MM.1S (cell line): ENCODE data around the gene ALKBH7.

Experiments used
- DNase-seq: peaks from one replicate; pipeline ENCODE4 v3.0.0-alpha.2; 2015
- H2AFZ ChIP-seq: fragments of 300-600 bp; sonication (generic); 2 replicates; pipeline ENCODE4 v1.6.0; 2016; ENCODE audit warnings: antibody characterized with exemption, low read length
- H3F3A ChIP-seq: fragments of 300-600 bp; sonication (generic); 2 replicates; pipeline ENCODE4 v1.6.1; 2016; ENCODE audit warnings: mild to moderate bottlenecking, antibody characterized with exemption, low read length, moderate library complexity, mixed read lengths; ENCODE audit not compliant: insufficient read depth
- H3K27ac ChIP-seq: fragments of 300-600 bp; sonication (generic); 2 replicates; pipeline ENCODE4 v1.5.1; 2016; ENCODE audit warnings: mild to moderate bottlenecking, low read length
- H3K27me3 ChIP-seq: fragments of 300-600 bp; sonication (generic); replicated peaks from 2 replicates; pipeline ENCODE4 v1.6.0; 2016; ENCODE audit warnings: low read length; ENCODE audit not compliant: insufficient read depth
- H3K36me3 ChIP-seq: fragments of 300-600 bp; sonication (generic); replicated peaks from 2 replicates; pipeline ENCODE4 v1.6.1; 2016; ENCODE audit warnings: mild to moderate bottlenecking, low read length, mixed read lengths; ENCODE audit not compliant: insufficient read depth
- H3K4me1 ChIP-seq: fragments of 300-600 bp; sonication (generic); 2 replicates; pipeline ENCODE4 v1.6.1; 2016; ENCODE audit warnings: low read length, mixed read lengths
- H3K4me2 ChIP-seq: fragments of 300-600 bp; sonication (generic); 2 replicates; pipeline ENCODE4 v1.6.0; 2016; ENCODE audit warnings: low read depth, low read length
- H3K4me3 ChIP-seq: fragments of 300-600 bp; sonication (generic); 2 replicates; pipeline ENCODE4 v1.5.1; 2016; ENCODE audit warnings: low read length, mixed read lengths
- H3K79me2 ChIP-seq: fragments of 300-600 bp; sonication (generic); 2 replicates; pipeline ENCODE4 v1.6.1; 2016; ENCODE audit warnings: mixed run types, low read length, mixed read lengths
- H3K9ac ChIP-seq: fragments of 300-600 bp; sonication (generic); 2 replicates; pipeline ENCODE4 v1.6.1; 2016; ENCODE audit warnings: low read length, mixed read lengths
- H3K9me2 ChIP-seq: fragments of 300-600 bp; sonication (generic); replicated peaks from 2 replicates; pipeline ENCODE4 v1.6.1; 2016; ENCODE audit warnings: mild to moderate bottlenecking, low read length, mixed read lengths; ENCODE audit not compliant: insufficient read depth
- H3K9me3 ChIP-seq: fragments of 300-600 bp; sonication (generic); replicated peaks from 2 replicates; pipeline ENCODE4 v1.6.1; 2016; ENCODE audit warnings: mild to moderate bottlenecking, low read length, mixed read lengths; ENCODE audit not compliant: insufficient read depth
- H4K20me1 ChIP-seq: fragments of 300-600 bp; sonication (generic); 2 replicates; pipeline ENCODE4 v1.6.1; 2016; ENCODE audit warnings: mild to moderate bottlenecking, low read length, moderate library complexity, mixed read lengths; ENCODE audit not compliant: insufficient read depth
- CTCF ChIP-seq: fragments of 300-600 bp; sonication (generic); IDR thresholded peaks from 2 replicates; pipeline ENCODE4 v1.5.1; 2016; ENCODE audit warnings: antibody characterized with exemption, low read length, mixed read lengths
- EZH2 ChIP-seq: fragments of 300-600 bp; sonication (generic); optimal IDR thresholded peaks from 2 replicates; pipeline ENCODE3; 2017; ENCODE audit warnings: low read depth, mild to moderate bottlenecking, antibody characterized with exemption, low read length, mixed read lengths
- EZH2phosphoT487 ChIP-seq: fragments of 300-600 bp; sonication (generic); IDR thresholded peaks from 2 replicates; pipeline ENCODE4 v1.6.1; 2018; ENCODE audit warnings: antibody characterized with exemption, low read length

Gene ALKBH7

DNA sequence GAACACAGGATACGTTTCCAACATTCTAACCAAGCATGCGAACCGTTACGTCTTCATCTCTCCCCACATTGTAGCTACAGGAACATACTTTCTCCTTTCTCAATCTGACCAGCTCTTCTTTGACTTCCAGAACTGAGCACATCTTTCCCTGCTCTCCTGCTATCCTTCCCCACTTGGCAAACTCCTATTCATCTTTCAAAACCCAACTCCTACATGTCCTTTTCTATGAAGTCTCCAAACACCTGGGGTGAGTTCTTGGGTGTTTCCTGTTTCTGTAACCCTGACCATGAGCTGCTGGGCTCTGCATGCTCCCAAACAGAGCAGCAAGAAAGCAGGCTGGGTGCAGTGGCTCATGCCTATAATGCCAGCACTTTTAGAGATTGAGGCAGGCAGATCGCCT, 45.8 kb upstream of the ALKBH7 start:
- H3K79me2 ChIP-seq = no peaks in the 10 kb centered on the region
- no peak overlapping the region for H3K4me3 ChIP-seq
- no peaks in the 10 kb centered on the region for H3F3A ChIP-seq
- H4K20me1 ChIP-seq = no peaks in the 10 kb centered on the region
- no peak overlapping the region for H2AFZ ChIP-seq
- no peaks in the 10 kb centered on the region for H3K9me3 ChIP-seq
- TF ChIP-seq EZH2phosphoT487 = no peak
- TF ChIP-seq CTCF = no peak
- no peak for TF ChIP-seq EZH2
- H3K27ac ChIP-seq = no peak overlapping the region
- H3K4me1 ChIP-seq = no peaks in the 10 kb centered on the region
- H3K36me3 ChIP-seq = no peaks in the 10 kb centered on the region
- H3K27me3 ChIP-seq = peaks cover 75% of the 10 kb centered on the region
- no peak overlapping the region for H3K4me2 ChIP-seq
- H3K9me2 ChIP-seq = no peaks in the 10 kb centered on the region
- H3K9ac ChIP-seq = no peak overlapping the region
- DNase-seq = no peak

DNA sequence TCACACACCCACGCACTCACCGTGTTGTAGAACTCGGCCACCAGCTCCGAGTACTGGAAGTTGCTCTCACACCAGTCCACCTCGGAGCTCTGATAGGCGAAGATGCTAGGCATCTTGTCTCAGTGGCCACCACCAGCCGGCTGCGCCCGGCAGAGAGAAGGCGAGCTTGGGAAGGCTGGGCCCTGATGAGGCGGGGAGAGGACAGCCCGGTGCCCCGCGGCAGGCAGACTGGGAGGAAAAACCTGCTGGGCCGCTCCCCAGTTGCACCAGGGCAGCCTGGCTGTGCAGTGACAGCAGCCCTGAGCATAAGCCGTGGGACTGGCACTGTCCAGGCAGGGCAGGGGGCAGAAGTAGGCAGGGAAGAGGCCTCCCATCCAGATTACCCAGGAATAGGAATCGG, 39.2 kb upstream of the ALKBH7 start, which contains the start of gene ACER1:
Gene ACER1 (minus strand): TSS at position 174 of the 400 bp plus-strand sequence. CDS start 61 bp downstream, at position 113.
- H3K79me2 ChIP-seq = no peaks in the 10 kb centered on the region
- no peaks in the 10 kb centered on the region for H3K9me2 ChIP-seq
- no peak within 1 kb of the TSS for H3K4me2 ChIP-seq
- no peak within 1 kb of the TSS for H3K27ac ChIP-seq
- H3K9ac ChIP-seq = no peak within 1 kb of the TSS
- DNase-seq = no peak
- no peaks in the 10 kb centered on the region for H3F3A ChIP-seq
- TF ChIP-seq EZH2phosphoT487 (no peak), CTCF (no peak), EZH2 (no peak)
- peaks cover 81% of the 10 kb centered on the region for H3K27me3 ChIP-seq
- no peaks in the 10 kb centered on the region for H4K20me1 ChIP-seq
- H2AFZ ChIP-seq = no peak within 1 kb of the TSS
- H3K9me3 ChIP-seq = no peaks in the 10 kb centered on the region
- no peak within 1 kb of the TSS for H3K4me3 ChIP-seq
- H3K36me3 ChIP-seq = no peaks in the 10 kb centered on the region
- no peaks in the 10 kb centered on the region for H3K4me1 ChIP-seq

GRCh38 chr19:6334490-6335285, 37.9 kb upstream of the ALKBH7 start:
- no peak for TF ChIP-seq EZH2phosphoT487
- TF ChIP-seq EZH2 = no peak
- no peak for TF ChIP-seq CTCF
- no peak for DNase-seq
- peaks cover 69% of the 10 kb centered on the region for H3K27me3 ChIP-seq
- H3K27ac ChIP-seq = no peak overlapping the region
- no peak overlapping the region for H2AFZ ChIP-seq
- no peaks in the 10 kb centered on the region for H3F3A ChIP-seq
- no peak overlapping the region for H3K9ac ChIP-seq
- no peak overlapping the region for H3K4me2 ChIP-seq
- H3K4me1 ChIP-seq = no peaks in the 10 kb centered on the region
- no peaks in the 10 kb centered on the region for H3K79me2 ChIP-seq
- H3K9me3 ChIP-seq = no peaks in the 10 kb centered on the region
- no peaks in the 10 kb centered on the region for H3K9me2 ChIP-seq
- no peaks in the 10 kb centered on the region for H4K20me1 ChIP-seq
- no peak overlapping the region for H3K4me3 ChIP-seq
- no peaks in the 10 kb centered on the region for H3K36me3 ChIP-seq
